ENCODE results near the gene FAM168B. TPM values are rescaled to one million over a fixed set of nuclear protein-coding genes. Genes with fewer than 3 reads are reported as not detected.

FAM168B gene
- total RNA-seq, 1 experiment from 2014 or later = 81.4 TPM

DNA sequence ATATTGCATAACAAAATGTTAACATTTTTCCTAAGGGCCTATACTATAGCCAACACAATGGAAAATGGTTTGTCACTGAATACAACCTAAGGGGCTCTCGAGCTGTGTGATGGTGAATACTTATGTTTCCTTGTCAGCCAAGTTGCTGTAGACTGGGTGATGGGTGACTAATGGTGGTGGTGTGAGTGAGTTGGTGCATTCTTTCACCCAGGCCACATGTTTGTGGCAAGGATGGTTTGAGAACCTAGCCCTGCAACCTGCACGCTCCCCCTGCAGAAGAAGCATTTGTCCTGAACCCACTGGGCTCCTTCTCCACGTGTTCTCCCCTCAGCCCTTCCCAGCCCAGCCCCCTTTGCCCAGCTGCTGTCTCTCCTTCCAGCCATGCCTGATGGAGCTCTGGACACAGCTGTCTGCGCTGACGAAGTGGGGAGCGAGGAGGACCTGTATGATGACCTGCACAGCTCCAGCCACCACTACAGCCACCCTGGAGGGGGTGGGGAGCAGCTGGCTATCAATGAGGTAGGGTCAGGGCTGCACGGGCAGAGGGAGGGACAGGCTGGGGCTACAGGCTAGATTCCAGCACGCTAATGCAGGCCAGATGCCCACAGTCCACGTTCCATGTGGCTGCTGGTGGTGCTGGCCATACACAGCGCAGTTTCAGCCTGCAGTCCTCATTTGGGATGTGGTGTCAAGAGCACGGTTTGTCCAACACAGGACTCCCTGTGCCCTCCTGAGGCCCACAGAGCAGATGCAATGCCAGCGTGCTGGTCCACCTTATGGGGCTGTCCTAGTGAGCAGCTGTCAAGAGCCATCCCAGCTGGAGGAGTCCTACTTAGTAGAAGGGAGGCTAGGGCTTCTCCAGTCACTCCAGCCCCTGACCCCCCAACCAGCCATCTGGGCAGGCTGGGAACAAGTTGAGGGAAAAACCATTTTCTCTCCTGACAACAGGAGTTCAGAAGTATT, 65.4 kb downstream of the FAM168B start:
- no peak overlapping the region for H2BK20ac ChIP-seq (ENCODE audit: low read depth, low read length, poor library complexity, severe bottlenecking)
- no CpG with 5 or more reads among the region's 12 CpGs for WGBS (ENCODE audit: extremely low coverage, insufficient read length, low lambda C conversion rate)

More for the DNA sequence above, 65.4 kb downstream of the FAM168B start:
- no peaks in the 10 kb centered on the region for H3K23me2 ChIP-seq (ENCODE audit: insufficient read length, low read depth, low read length, poor library complexity, severe bottlenecking)
- no peak overlapping the region for H3K23ac ChIP-seq (ENCODE audit: insufficient read length, low read depth, low read length)
- H3K18ac ChIP-seq (ENCODE audit: insufficient read length, low read depth, low read length) = no peak overlapping the region
- no peak overlapping the region for H4K8ac ChIP-seq (replicated peaks; ENCODE audit: insufficient read length, low read depth, low read length)
- no peaks in the 10 kb centered on the region for H3K4me1 ChIP-seq (ENCODE audit: insufficient read depth, low read length)
- H3K79me1 ChIP-seq (ENCODE audit: insufficient read depth, low read depth, low read length, poor library complexity, severe bottlenecking) = no peaks in the 10 kb centered on the region
- no peaks in the 10 kb centered on the region for H3K27me3 ChIP-seq (ENCODE audit: insufficient read depth, low read length)
- no peak overlapping the region for H3K56ac ChIP-seq (ENCODE audit: insufficient read length, low read depth, low read length)
- no peak overlapping the region for H3K4me3 Mint-ChIP-seq
- no peak overlapping the region for H3K9ac ChIP-seq (ENCODE audit: extremely low read depth, insufficient read length, low read length)
- H3K27me3 Mint-ChIP-seq (ENCODE audit: low read depth) = peaks cover 13% of the 10 kb centered on the region
- H3K9me3 ChIP-seq (ENCODE audit: control insufficient read depth, low read depth, low read length) = no peaks in the 10 kb centered on the region
- H2BK12ac ChIP-seq (ENCODE audit: insufficient read length, low read depth, low read length) = no peak overlapping the region
- no peak for TF ChIP-seq CTCF (conservative IDR thresholded peaks at IDR 0.05)
- H4K20me1 ChIP-seq (ENCODE audit: control insufficient read depth, insufficient read depth, insufficient read length) = no peaks in the 10 kb centered on the region
- peaks cover 0 to 3% of the 10 kb centered on the region in 2 experiments; a peak in 2 of 5 replicates for H3K9me3 Mint-ChIP-seq
- H4K91ac ChIP-seq (ENCODE audit: insufficient read length, low read depth, low read length) = no peak overlapping the region
- H3K4me2 ChIP-seq (ENCODE audit: insufficient read depth, insufficient read length, low read length) = no peak overlapping the region
- no peak overlapping the region for H2BK15ac ChIP-seq (ENCODE audit: low read depth, low read length)
- no peak overlapping the region for H3T11ph ChIP-seq (ENCODE audit: low read length)
- peaks cover 0 to 2% (median 0%) of the 10 kb centered on the region in 3 experiments; a peak in 1 of 7 replicates for H3K36me3 Mint-ChIP-seq (ENCODE audit: insufficient read depth in 1 of 3, low read depth in 3 of 3)
- no peaks in the 10 kb centered on the region for H3K4me1 Mint-ChIP-seq
- H3K27ac ChIP-seq (ENCODE audit: insufficient read length, low read depth, low read length) = no peak overlapping the region
- no peak overlapping the region for H2BK5ac ChIP-seq (ENCODE audit: insufficient read length, low read length)
- no peak overlapping the region for H3K4ac ChIP-seq (ENCODE audit: low read depth, low read length)
- no peak overlapping the region for H2AK5ac ChIP-seq (ENCODE audit: insufficient read length, low read length)
- no peak overlapping the region for H3K27ac Mint-ChIP-seq
- no peak for DNase-seq
- peak overlapping the region; percentile 49; the same call in 1 of the 2 replicates for H3K14ac ChIP-seq (ENCODE audit: insufficient read depth, low read length)
- H4K5ac ChIP-seq (ENCODE audit: insufficient read length, low read depth, low read length) = no peak overlapping the region
- H2BK120ac ChIP-seq (ENCODE audit: low read depth, low read length, poor library complexity, severe bottlenecking) = no peak overlapping the region
- no peak overlapping the region for H2AFZ ChIP-seq (ENCODE audit: low read length)
- no peaks in the 10 kb centered on the region for H3K79me2 ChIP-seq (ENCODE audit: insufficient read depth, low read length)

All from H9 (cell line).